ENCODE measurements around the gene SPAG16. TPM values are rescaled to one million over a fixed set of nuclear protein-coding genes. Genes with fewer than 3 reads are reported as not detected.

The SPAG16 gene
- total and polyA plus RNA-seq, 2 donors from 2014 or later: 35.9 to 38.5 TPM

DNA sequence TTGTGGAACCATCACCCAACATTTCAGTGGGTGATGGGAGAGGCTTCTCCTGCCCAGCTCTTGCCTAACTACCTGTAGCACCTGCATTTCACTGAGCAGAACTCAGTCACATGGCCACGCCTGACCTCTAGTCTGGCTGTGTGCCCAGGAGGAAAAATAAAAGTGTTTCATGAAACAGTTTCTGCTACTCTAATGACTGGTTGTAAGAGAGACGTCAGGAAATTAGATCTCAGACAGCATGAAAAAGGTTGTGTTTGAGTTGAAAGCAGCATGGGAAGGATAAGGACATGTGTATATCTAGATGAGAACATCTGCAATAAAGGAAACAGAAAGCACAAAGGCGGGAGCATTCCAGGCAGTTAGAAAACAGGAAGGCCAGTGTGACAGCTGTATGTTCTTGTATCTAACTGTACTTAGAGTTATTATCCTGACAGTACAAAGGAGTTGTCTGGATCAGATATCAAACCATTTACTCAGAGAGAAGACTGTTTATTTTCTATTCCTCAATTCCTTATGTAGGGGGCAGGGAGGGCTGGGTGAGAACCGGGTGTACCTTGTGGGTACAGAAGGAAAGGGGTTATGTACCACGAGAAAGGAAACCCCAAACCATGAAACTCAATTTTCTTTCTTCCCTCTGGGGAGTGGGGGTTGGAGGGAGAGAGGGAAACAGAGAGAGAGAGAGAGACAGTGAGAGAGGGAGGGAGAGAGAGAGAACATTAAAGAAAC is 819.2 kb downstream of the SPAG16 start:
- H3K36me3 ChIP-seq (ENCODE audit: control insufficient read depth in 2 of 3, insufficient read depth in 3 of 3, low read length in 3 of 3): no peaks in the 10 kb centered on the region
- H3K4me3 ChIP-seq (ENCODE audit: low read length in 3 of 3): no peak overlapping the region
- peaks cover 0 to 5% (median 4%) of the 10 kb centered on the region in 3 donors for H3K4me1 ChIP-seq (ENCODE audit: control insufficient read depth in 2 of 3, insufficient read depth in 2 of 3, low read depth in 1 of 3, low read length in 3 of 3)
- no peak for TF ChIP-seq CTCF (IDR thresholded peaks at IDR 0.05; ENCODE audit: borderline replicate concordance, extremely low read depth, insufficient read depth)
- no peak overlapping the region for H3K9ac ChIP-seq (ENCODE audit: low read length in 3 of 3)
- no peak overlapping the region for H3K27ac ChIP-seq (ENCODE audit: low read depth in 2 of 2, low read length in 2 of 2)
- H3K27me3 ChIP-seq (ENCODE audit: control insufficient read depth, insufficient read depth, low read length): no peaks in the 10 kb centered on the region
- intact Hi-C loops (cut with DNase I): no loop called here
- FAIRE-seq (no peak), DNase-seq (peak in 3 of 5 donors; percentile 17 to 75 (median 64))
- H3K9me3 ChIP-seq (ENCODE audit: control insufficient read depth in 2 of 3, insufficient read depth in 1 of 3, low read length in 3 of 3): no peaks in the 10 kb centered on the region

GRCh38 chr2:214104219-214104618 is 820.0 kb downstream of the SPAG16 start:
- peaks cover 0 to 5% (median 4%) of the 10 kb centered on the region in 3 donors for H3K4me1 ChIP-seq (ENCODE audit: control insufficient read depth in 2 of 3, insufficient read depth in 2 of 3, low read depth in 1 of 3, low read length in 3 of 3)
- DNase-seq: no peak
- H3K27ac ChIP-seq (ENCODE audit: low read depth in 2 of 2, low read length in 2 of 2): no peak overlapping the region
- no peak overlapping the region for H3K9ac ChIP-seq (ENCODE audit: low read length in 3 of 3)
- H3K9me3 ChIP-seq (ENCODE audit: control insufficient read depth in 2 of 3, insufficient read depth in 1 of 3, low read length in 3 of 3): peaks cover 0 to 3% (median 0%) of the 10 kb centered on the region in 3 donors
- H3K36me3 ChIP-seq (ENCODE audit: control insufficient read depth in 2 of 3, insufficient read depth in 3 of 3, low read length in 3 of 3): no peaks in the 10 kb centered on the region
- no peak overlapping the region for H3K4me3 ChIP-seq (ENCODE audit: low read length in 3 of 3)
- intact Hi-C loops (cut with DNase I): no loop called here
- no peaks in the 10 kb centered on the region for H3K27me3 ChIP-seq (ENCODE audit: control insufficient read depth, insufficient read depth, low read length)
- TF ChIP-seq CTCF (IDR thresholded peaks at IDR 0.05; ENCODE audit: borderline replicate concordance, extremely low read depth, insufficient read depth): no peak
- FAIRE-seq: no peak

GRCh38 chr2:214104967-214105366 is 820.7 kb downstream of the SPAG16 start:
- no peak for TF ChIP-seq CTCF (IDR thresholded peaks at IDR 0.05; ENCODE audit: borderline replicate concordance, extremely low read depth, insufficient read depth)

More at GRCh38 chr2:214104967-214105366, 820.7 kb downstream of the SPAG16 start:
- no peaks in the 10 kb centered on the region for H3K36me3 ChIP-seq (ENCODE audit: control insufficient read depth in 2 of 3, insufficient read depth in 3 of 3, low read length in 3 of 3)
- no peaks in the 10 kb centered on the region for H3K27me3 ChIP-seq (ENCODE audit: control insufficient read depth, insufficient read depth, low read length)
- DNase-seq: no peak
- H3K4me1 ChIP-seq (ENCODE audit: control insufficient read depth in 2 of 3, insufficient read depth in 2 of 3, low read depth in 1 of 3, low read length in 3 of 3): peaks cover 0 to 5% (median 4%) of the 10 kb centered on the region in 3 donors
- H3K9me3 ChIP-seq (ENCODE audit: control insufficient read depth in 2 of 3, insufficient read depth in 1 of 3, low read length in 3 of 3): peaks cover 0 to 3% (median 0%) of the 10 kb centered on the region in 3 donors
- H3K4me3 ChIP-seq (ENCODE audit: low read length in 3 of 3): no peak overlapping the region
- intact Hi-C loops (cut with DNase I): no loop called here
- no peak overlapping the region for H3K27ac ChIP-seq (ENCODE audit: low read depth in 2 of 2, low read length in 2 of 2)
- H3K9ac ChIP-seq (ENCODE audit: low read length in 3 of 3): no peak overlapping the region
- no peak for FAIRE-seq

Measured in kidney (tissue), 14 donors.